ENCODE results near the gene AKT3.

The AKT3 gene

GRCh38 chr1:243756529-243756928 is 93.5 kb downstream of the AKT3 start:
- H4K20me1 ChIP-seq (ENCODE audit: insufficient read depth, low read length, poor library complexity, severe bottlenecking), result no peaks in the 10 kb centered on the region

GRCh38 chr1:243754348-243754747 is 95.7 kb downstream of the AKT3 start:
- Histone ChIP-seq H3K79me2 (ENCODE audit: insufficient read depth, low read length) (no peaks in the 10 kb centered on the region), H3F3A (ENCODE audit: low read depth) (no peaks in the 10 kb centered on the region), H3K27me3 (ENCODE audit: insufficient read depth, low read length, poor library complexity, severe bottlenecking) (no peaks in the 10 kb centered on the region), H4K20me1 (ENCODE audit: insufficient read depth, low read length, poor library complexity, severe bottlenecking) (no peaks in the 10 kb centered on the region), H3K4me3 (ENCODE audit: low read length, poor library complexity, severe bottlenecking) (no peak overlapping the region), H3K9me3 (ENCODE audit: insufficient read depth, low read depth, low read length) (no peaks in the 10 kb centered on the region), H2AFZ (ENCODE audit: low read length) (no peak overlapping the region), H3K4me2 (ENCODE audit: low read depth, low read length, poor library complexity, severe bottlenecking) (no peak overlapping the region), H3K36me3 (ENCODE audit: insufficient read depth, low read length) (no peaks in the 10 kb centered on the region), H3K9ac (ENCODE audit: low read depth, low read length, poor library complexity, severe bottlenecking) (no peak overlapping the region), H3K9me2 (replicated peaks; ENCODE audit: low read depth, low read length) (no peaks in the 10 kb centered on the region), H3K4me1 (ENCODE audit: insufficient read depth, low read length, poor library complexity, severe bottlenecking) (no peaks in the 10 kb centered on the region)
- no peak for TF ChIP-seq CTCF (conservative IDR thresholded peaks at IDR 0.05; ENCODE audit: low read length)
- TF ChIP-seq EZH2phosphoT487 (IDR thresholded peaks at IDR 0.05; ENCODE audit: borderline replicate concordance), result no peak

More at GRCh38 chr1:243756529-243756928, 93.5 kb downstream of the AKT3 start:
- Histone ChIP-seq H3K9me2 (replicated peaks; ENCODE audit: low read depth, low read length) (no peaks in the 10 kb centered on the region), H3K4me2 (ENCODE audit: low read depth, low read length, poor library complexity, severe bottlenecking) (no peak overlapping the region), H3F3A (ENCODE audit: low read depth) (no peaks in the 10 kb centered on the region), H3K9me3 (ENCODE audit: insufficient read depth, low read depth, low read length) (no peaks in the 10 kb centered on the region), H3K36me3 (ENCODE audit: insufficient read depth, low read length) (no peaks in the 10 kb centered on the region), H3K4me1 (ENCODE audit: insufficient read depth, low read length, poor library complexity, severe bottlenecking) (no peaks in the 10 kb centered on the region), H3K27me3 (ENCODE audit: insufficient read depth, low read length, poor library complexity, severe bottlenecking) (no peaks in the 10 kb centered on the region), H3K9ac (ENCODE audit: low read depth, low read length, poor library complexity, severe bottlenecking) (no peak overlapping the region), H2AFZ (ENCODE audit: low read length) (no peak overlapping the region), H3K4me3 (ENCODE audit: low read length, poor library complexity, severe bottlenecking) (no peak overlapping the region), H3K79me2 (ENCODE audit: insufficient read depth, low read length) (no peaks in the 10 kb centered on the region)
- TF ChIP-seq EZH2phosphoT487 (IDR thresholded peaks at IDR 0.05; ENCODE audit: borderline replicate concordance) (no peak), CTCF (conservative IDR thresholded peaks at IDR 0.05; ENCODE audit: low read length) (no peak)

- H3K27me3 ChIP-seq (ENCODE audit: insufficient read depth, low read length, poor library complexity, severe bottlenecking), result no peaks in the 10 kb centered on the region
- no peaks in the 10 kb centered on the region for H3K9me3 ChIP-seq (ENCODE audit: insufficient read depth, low read depth, low read length)
- H2AFZ ChIP-seq (ENCODE audit: low read length), result no peak overlapping the region
- TF ChIP-seq EZH2phosphoT487 (IDR thresholded peaks at IDR 0.05; ENCODE audit: borderline replicate concordance) (no peak), CTCF (conservative IDR thresholded peaks at IDR 0.05; ENCODE audit: low read length) (no peak)
- H3K9ac ChIP-seq (ENCODE audit: low read depth, low read length, poor library complexity, severe bottlenecking), result no peak overlapping the region
- no peaks in the 10 kb centered on the region for H3F3A ChIP-seq (ENCODE audit: low read depth)
- H4K20me1 ChIP-seq (ENCODE audit: insufficient read depth, low read length, poor library complexity, severe bottlenecking), result no peaks in the 10 kb centered on the region
- H3K9me2 ChIP-seq (replicated peaks; ENCODE audit: low read depth, low read length), result no peaks in the 10 kb centered on the region
- H3K79me2 ChIP-seq (ENCODE audit: insufficient read depth, low read length), result no peaks in the 10 kb centered on the region
- H3K36me3 ChIP-seq (ENCODE audit: insufficient read depth, low read length), result no peaks in the 10 kb centered on the region
- H3K4me3 ChIP-seq (ENCODE audit: low read length, poor library complexity, severe bottlenecking), result no peak overlapping the region
- no peak overlapping the region for H3K4me2 ChIP-seq (ENCODE audit: low read depth, low read length, poor library complexity, severe bottlenecking)
- no peaks in the 10 kb centered on the region for H3K4me1 ChIP-seq (ENCODE audit: insufficient read depth, low read length, poor library complexity, severe bottlenecking)
Observed at GRCh38 chr1:243751506-243751905, 98.5 kb downstream of the AKT3 start.
